Putamen (tissue), 1 donor: Measurements from ENCODE around the gene MECP2.
"Not testable (repeated sequence)": the region's sequence is repeated elsewhere in the genome, so short reads cannot be mapped to it uniquely, and the experiment has no call there.

Source experiments
- DNase-seq: peaks from one replicate; pipeline ENCODE4 v3.0.0-alpha.2; 2016; ENCODE audit warnings: low spot score

The MECP2 gene

DNA sequence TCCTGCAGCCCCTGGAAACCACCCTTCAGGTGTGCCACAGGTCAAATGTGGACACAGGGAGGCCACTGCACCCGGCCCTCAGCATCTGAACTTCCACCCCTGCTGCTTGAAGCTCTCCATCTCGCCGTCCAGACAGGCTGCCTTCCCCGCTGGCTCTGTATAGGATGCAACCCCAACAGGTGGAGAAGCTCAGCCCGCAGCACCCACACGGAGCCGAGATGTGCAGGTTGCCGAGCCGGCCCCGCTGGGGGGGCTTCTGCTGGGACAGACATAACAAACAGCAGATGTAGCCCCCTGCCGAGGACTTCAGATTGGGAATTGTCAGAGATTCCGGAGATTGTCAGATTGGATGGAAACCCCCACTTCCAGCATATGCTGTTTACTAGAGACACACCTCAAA is 104.4 kb downstream of the MECP2 start:
- no peak for DNase-seq

DNA sequence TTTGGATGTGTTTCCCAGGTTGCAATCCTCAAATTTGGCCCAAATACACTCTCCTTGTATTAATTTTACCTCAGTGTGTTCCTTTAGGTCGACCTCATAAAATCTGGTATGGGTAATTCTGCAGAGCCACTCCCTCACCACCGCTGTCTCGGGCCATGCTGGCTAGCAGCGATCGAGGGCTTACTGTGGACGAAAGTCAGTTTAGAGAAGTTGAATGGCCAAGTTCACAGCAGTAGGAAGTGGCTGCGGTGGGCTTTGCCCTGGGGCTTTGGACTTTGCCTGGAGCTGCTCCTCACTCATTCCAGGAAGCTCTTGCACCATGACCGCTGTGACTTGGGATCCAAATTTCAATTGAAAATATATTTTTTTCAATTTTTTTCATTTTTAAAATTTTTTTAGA is 105.3 kb downstream of the MECP2 start:
- DNase-seq = no peak

DNA sequence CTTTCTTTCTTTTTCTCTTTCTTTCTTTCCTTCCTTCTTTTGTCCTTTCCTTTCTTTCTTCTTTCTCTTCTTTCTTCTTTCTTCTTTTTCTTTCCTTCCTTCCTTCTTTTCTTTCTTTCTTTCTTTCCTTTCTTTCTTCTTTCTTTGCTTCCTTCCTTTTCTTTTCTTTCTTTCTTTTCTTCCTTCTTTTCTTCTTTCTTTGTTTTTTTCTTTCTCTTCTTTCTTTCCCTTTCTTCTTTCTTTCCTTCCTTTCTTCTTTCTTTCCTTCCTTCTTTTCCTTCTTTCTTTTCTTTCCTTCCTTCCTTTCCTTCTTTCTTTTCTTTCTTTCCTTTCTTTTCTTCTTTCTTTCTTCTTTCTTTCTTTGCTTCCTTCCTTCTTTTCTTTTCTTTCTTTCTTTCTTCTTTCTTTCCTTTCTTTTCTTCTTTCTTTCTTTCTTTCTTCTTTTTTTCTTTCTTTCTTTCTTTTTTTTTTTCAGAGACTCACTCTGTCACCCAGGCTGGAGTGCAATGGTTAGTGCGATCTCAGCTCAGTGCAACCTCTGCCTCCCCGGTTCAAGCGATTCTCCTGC is 106.4 kb downstream of the MECP2 start:
- DNase-seq = no peak

DNA sequence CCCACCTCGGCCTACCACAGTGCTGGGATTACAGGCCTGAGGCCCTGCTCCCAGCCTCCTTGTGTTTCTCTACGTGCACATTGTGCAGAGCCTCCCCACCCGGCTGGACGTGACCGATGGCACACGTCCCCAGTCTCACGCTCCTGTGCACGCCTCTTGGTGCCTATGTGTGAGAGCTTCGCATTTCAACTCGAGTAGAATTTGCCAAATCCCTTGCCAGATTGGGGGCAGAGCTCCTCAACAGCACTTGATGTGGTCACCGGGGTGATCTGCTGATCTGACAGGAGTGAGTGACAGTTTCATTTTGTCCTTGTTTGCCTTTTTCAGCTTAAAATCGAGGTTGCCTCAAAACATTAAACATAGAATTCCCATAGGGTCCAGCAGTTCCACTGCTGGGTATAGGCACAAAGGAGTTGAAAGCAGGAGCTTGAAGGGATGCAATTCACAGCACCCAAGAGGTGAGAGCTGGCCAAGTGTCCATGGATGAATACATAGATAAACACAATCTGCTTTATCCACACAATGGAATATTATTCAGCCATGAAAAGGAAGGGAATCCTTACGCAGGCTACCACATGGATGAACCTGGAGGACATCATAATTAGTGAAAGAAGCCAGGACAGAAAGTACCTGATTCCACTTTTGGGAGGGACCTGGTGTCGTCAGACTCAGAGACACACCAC is 107.4 kb downstream of the MECP2 start:
- DNase-seq = no peak

DNA sequence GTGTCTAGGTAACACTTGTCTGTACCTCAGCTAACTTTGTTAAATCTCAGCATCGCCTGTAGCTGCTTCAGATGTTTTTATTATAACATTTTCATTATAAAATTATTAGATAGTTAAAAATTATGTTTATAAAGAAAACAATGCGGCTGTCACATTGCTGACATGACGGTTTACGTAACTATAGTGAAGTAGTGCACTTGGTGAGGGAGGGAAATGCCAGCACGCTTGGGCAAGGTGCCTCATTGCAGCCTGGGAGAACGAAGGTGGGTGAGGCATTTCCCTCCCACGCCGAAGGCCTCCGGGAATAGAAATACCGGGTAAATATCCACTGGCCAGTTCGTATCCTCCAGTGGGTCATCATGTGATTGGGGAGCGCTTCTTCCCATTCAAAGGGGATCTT is 109.0 kb downstream of the MECP2 start:
- DNase-seq = no peak

DNA sequence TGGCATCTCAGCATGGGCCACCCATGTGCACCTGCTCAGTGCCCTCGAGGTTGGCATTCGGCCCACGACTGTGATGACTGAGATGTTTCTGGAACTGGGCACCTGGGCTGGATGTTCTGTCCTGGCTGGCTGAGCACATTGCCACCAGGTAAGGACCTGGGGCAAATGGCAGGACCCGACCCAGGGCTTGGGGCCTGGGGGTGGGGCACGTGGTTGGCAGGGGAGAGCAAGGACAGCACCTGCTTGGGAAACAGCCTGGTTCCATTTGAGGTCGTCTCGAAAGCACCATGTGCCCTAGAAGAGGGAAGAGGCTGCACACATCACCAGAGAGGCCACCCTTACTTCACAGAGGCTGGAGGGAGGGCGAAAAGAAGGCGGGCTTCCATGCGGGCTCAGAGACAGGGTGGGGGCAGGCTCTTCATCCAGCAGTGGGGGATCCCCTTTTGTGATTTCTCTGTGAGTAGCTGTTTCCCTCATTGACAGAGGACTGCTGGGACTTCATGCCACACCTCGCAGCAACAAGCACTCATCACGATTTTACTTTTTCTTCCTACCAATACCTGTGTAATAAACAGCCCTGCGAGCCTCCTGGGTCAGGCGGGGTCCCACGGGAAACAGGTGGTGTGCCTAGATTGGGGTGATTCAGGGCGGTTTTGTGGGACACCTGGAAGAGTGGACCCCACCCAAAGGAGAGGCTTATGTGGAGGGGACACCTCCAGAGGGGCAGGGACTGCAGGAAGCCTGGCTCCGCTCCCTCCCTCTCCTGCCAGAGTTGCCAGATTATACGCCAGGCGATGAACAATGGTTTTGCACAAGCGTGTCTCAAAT is 113.0 kb downstream of the MECP2 start:
- no peak for DNase-seq

DNA sequence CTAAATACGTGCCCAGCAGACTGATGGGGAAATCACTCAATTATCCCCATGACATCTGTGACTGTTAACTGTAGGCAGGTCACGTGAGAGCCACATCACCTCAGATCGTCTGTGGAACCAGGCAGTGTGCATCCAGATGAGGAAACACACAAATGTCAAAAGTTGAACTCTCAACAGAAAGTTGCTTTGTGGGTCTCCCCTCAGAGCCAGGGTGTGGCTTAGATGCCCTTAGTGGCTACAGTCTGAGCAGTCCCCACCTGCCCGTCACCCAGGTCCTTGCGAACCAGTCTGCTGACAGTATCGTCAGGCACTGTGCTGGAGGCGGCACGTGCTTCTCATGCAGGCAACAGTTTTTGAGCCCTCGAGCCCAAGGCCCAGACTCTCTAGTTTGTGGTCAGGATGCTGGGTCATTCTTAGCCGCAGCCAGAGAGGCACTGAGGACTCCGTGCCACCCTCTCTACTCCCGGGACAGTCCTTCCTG is 114.2 kb downstream of the MECP2 start:
- DNase-seq = no peak

DNA sequence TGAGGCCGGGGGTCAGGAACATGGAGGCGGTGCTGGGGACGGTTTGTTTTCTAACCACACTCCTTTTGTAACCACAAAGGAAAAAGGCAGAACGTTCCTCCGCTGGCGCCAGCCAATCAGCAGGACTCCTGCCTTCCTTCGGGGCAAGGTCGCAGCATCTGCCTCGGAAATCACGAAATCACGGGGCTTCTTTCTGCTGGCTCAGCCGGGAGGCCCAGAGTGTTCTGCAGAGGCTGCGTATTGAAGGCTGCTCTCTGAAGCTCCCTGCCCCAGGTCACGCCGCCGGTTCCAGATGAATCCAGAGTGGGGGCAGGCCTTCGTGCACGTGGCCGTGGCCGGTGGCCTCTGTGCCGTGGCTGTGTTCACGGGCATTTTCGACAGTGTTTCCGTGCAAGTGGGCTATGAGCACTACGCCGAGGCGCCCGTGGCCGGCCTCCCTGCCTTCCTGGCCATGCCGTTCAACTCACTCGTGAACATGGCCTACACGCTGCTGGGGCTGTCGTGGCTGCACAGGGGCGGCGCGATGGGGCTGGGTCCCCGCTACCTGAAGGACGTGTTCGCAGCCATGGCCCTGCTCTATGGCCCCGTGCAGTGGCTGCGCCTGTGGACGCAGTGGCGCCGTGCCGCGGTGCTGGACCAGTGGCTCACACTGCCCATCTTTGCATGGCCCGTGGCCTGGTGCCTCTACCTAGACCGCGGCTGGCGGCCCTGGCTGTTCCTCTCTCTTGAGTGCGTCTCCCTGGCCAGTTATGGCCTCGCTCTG is 115.6 kb downstream of the MECP2 start:
- no peak for DNase-seq

DNA sequence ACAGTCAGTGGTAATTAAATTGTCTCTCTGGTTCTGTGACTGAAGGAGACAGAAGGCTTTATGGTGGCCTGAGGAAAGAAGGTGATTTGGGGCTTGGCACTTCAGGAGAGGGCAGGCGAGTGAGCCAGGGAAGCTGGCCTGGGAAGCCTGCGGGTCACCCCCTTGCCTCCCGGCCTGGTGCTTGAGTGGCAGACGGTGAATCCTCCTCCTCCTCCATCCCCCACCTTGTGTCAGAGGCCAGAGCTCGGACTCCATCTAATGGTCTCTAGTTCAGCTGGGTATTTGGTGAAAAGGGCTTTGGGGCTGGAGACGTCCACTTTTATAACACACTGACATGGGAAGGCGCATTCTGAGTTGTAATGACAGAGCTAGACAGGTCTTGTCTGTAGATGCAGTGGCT is 116.3 kb downstream of the MECP2 start:
- no peak for DNase-seq

DNA sequence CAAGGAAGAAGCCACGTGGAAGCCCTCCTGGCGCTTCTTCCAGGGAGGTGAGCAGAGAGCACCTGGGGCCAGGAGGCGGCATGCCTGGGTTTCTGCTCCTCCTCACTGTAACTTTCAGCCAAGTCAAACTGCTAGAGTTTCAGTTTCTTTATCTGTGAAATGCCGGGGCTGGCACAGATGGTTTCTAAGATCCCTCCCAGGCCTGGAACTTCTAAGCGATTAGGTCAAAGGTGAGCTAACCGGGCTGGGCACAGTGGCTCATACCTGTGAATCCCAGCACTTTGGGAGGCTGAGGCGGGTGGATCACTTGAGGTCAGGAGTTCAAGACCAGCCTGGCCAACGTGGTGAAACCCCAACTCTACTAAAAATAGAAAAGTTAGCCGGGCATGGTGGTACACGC is 117.1 kb downstream of the MECP2 start:
- not testable (repeated sequence) for DNase-seq

DNA sequence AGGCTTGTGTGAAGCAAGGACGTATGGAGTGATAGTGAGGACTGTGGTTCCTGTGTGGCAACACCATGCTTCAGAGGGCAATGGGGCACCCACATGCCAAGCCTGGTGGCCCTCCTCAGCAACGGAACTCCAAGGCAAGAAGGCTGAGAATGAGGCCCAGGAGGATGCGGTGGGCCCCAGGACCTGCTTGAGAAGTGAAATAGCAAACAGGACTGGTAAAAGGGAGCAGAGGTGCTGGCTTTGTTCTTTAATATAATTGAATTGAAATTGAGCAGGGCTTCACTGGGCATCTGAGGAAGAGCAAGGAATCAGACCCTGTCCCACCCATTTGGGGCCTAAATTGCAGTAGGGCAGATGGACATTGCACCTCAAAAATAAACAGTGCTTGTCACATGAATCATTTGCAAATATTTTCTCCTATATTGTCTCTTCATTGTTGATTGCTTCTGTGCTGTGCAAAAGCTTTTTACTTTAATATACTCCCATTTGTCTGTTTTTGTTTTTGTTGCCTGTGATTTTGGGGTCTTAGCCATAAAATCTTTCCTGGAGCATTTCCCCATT is 122.7 kb downstream of the MECP2 start:
- no peak for DNase-seq

DNA sequence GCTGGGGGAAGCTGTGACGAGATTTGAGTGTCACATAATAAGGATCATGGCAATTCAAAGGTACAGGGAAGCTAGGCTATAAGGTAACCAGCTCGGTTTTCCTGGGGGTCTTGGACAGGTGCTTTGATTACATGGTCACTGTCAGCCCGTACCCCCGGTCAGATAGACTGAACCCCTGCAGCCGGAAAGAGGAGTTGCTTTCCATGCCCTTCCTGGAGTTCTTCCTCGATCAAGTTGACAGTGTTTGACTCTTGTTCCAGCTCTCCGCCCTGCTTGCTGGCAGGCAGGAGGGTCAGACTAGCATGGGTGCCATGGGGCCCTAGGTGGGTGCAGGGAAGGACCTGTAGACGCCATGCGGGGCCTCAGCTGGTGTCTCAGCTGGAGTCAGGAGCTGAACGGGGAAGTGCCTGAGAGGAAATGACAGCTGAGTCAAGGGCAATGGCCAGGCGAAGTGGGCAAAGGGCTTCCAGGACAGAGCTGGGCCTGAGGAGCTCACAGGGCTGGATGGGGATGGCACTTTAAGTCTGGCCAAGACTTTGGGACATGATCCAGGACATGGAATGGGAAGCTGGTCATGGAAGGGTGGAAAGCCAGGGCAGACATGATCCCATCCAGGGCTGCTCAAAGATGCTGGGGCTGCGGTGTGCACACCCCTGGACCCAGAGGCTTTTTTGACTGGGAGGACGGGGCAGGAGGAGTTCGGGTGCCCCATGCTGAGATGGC is 123.4 kb downstream of the MECP2 start:
- no peak for DNase-seq

DNA sequence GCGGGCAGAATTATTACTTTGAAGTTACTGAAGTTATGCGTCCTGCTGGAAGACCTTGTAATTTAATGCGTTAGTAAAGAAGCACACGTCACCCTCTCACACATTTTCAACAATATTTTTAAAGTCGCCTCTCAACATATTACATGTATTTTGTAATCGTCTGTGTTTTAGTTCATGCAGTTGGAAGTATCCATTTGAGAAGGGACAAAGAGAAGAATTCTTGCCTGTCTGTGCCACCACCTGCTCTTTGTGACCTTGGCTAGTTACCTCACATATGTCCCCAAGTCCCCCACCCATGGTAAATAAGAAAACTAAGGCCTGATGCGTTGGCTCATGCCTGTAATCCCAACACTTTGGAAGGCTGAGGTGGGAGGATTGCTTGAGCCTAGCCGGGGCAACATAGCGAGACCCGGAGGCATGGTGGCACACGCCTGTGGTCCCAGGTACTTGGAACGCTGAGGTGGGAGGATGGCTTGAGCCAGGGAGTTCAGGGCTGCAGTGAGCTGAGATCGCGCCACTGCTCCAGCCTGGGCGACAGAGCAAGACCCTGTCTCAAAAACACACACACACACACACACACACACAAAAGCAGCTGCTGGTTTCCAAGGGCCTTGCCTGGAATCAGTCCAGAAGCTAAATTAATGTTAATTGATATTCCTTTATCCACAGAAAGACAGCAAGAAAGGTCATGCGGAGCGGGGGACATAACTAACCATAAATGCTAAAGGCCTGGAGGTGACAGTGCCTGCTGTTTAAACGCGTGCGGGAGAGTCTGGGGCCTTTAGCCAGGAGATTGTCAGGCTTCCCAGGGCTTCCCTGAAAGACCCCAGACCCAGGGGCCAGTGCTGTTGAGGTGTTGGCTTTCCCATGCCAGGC is 124.2 kb downstream of the MECP2 start:
- no peak for DNase-seq

DNA sequence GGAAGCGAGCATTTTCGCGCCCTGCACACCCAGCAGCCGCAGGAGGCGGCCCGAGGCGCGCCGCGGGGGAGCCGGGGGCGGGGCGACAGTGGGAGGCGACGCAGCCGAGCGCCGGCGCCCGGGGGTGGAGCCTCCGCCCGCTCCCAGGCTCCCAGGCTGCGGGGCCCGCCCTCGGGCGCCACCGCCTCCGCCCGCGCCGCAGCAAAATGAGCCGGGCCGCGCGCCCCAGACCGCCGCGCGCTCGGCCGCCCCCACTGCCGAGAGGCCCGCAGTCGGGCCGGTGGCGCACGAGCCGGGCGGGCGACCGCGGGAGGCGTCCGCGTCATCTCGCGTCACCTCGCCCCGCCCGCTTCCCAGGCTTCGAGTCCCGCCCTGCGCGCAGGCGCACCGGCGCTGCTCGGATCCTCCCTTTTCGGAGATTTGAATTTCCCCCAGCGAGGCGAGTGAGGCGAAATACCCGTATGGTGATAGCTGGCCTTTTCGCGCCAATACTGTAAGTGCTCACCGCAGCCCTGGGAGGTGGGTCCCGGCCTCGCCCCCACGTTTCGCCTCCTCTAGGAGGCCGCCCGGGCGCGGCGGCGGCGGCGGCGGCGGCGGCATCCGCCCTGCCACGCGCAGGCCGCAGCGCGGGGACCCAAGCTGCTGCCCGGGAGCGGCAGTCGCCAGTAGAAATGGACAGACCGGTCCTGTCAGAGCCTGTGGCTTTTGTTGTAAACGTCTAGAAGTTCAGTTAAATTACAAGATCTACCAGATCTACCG is 125.0 kb downstream of the MECP2 start, which contains the start of gene TMEM187:
Gene TMEM187, plus strand, starts transcription at position 387 of the 759 bp plus-strand sequence. CDS start 9,309 bp downstream, outside the sequence.
- peak; percentile 82 for DNase-seq
